Right lobe of liver (tissue), 6 donors: Measurements from ENCODE around the gene EDDM3A. TPM values are rescaled to one million over a fixed set of nuclear protein-coding genes. Genes with fewer than 3 reads are reported as not detected.
"Not testable (repeated sequence)": the region's sequence is repeated elsewhere in the genome, so short reads cannot be mapped to it uniquely, and the experiment has no call there.

Experiments used
- ATAC-seq, 4 donors: fragments of 200-7000 bp; cut with Tn5 transposase; one replicate each; pipeline ENCODE4 v1.9.1; 2020; ENCODE audit warnings: mild to moderate bottlenecking in 4 of 4, moderate library complexity in 4 of 4
- DNase-seq, 3 donors: peaks; one replicate each; pipeline ENCODE4 v3.0.0-alpha.2; 2020
- H3K27ac ChIP-seq, 3 donors: fragments of 200-600 bp; one replicate each; pipeline ENCODE4 v1.8.0; 2022
- H3K27me3 ChIP-seq, 2 donors: fragments of 200-600 bp; one replicate each; pipeline ENCODE4 v1.8.0; 2022
- H3K36me3 ChIP-seq, 4 donors: fragments of 200-600 bp; sonication (generic) in 1 of 4; one replicate each; pipeline versions ENCODE4 v1.5.1 to v1.8.0; 2017 to 2022; ENCODE audit warnings: control low read depth in 1 of 4
- H3K4me1 ChIP-seq, 4 donors: fragments of 200-600 bp; sonication (generic) in 1 of 4; one replicate each; pipeline versions ENCODE4 v1.5.1 to v1.8.0; 2017 to 2022; ENCODE audit warnings: control low read depth in 1 of 4
- H3K4me3 ChIP-seq, 3 donors: fragments of 200-600 bp; one replicate each; pipeline ENCODE4 v1.8.0; 2022
- H3K9me3 ChIP-seq, 4 donors: fragments of 200-600 bp; sonication (generic) in 1 of 4; one replicate each; pipeline versions ENCODE4 v1.5.1 to v1.8.0; 2017 to 2022; ENCODE audit warnings: control low read depth in 1 of 4
- CTCF ChIP-seq, 4 donors: fragments of 200-600 bp in 3 of 4; fragments of 450-650 bp in 1 of 4; IDR thresholded peaks; one replicate each; pipeline versions ENCODE4 v1.5.1 to v1.8.0; 2016 to 2022; ENCODE audit warnings: antibody characterized with exemption in 4 of 4, mild to moderate bottlenecking in 2 of 4
- POLR2A ChIP-seq: fragments of 450-650 bp; IDR thresholded peaks from one replicate; pipeline ENCODE4 v1.6.1; 2017; ENCODE audit warnings: antibody characterized with exemption, mild to moderate bottlenecking
- WGBS: methylation state at CpG from one replicate; pipeline ENCODE4 v1.1.6; 2018; ENCODE audit warnings: low coverage, low lambda C conversion rate; ENCODE audit not compliant: insufficient coverage; ENCODE audit errors: missing lambda C conversion rate; 5-methylcytosine and 5-hydroxymethylcytosine counted together
- intact Hi-C, 2 donors: fragments of 100-400 bp; cut with DNase I; formaldehyde crosslinking; loops; one replicate each; pipeline versions ENCODE4 v1.11.2 to v1.14.1; 2022
- total RNA-seq, 6 experiments: library from RNA; depleted of rRNA in 2 of 6; stranded (reverse); fragments of >200 nt in 2 of 6; fragmentation: NEBNext Ultra II Directional in 3 of 6; extraction: Animal tissue kit (Norgen Biotek cat#: 25700) in 3 of 6; gene quantifications; one replicate each; pipeline versions ENCODE4 v1.1.0 to v1.2.4, GENCODE V29; 2016 to 2023
- donor health status: DM: no; HTN: yes; CAD: no.
- donor health status: DM: no; HTN: no; CAD: no.
- donor health status: DM: no; HTN: no; CAD: no.
- donor health status: DM: no; HTN: yes; CAD: no.
- donor health status: DM: no; HTN: yes; CAD: no.

Gene EDDM3A
- total RNA-seq, 6 experiments from 2014 or later, result not detected

GRCh38 chr14:20720741-20721140, 24.9 kb upstream of the EDDM3A start:
- Histone ChIP-seq H3K36me3 (no peaks in the 10 kb centered on the region), H3K4me1 (no peaks in the 10 kb centered on the region), H3K27me3 (no peaks in the 10 kb centered on the region), H3K4me3 (no peak overlapping the region), H3K27ac (no peak overlapping the region), H3K9me3 (no peaks in the 10 kb centered on the region)
- ATAC-seq (no peak), DNase-seq (no peak)
- TF ChIP-seq CTCF (IDR thresholded peaks at IDR 0.05) (no peak), POLR2A (no peak)
- intact Hi-C loops, result no loop called here
- WGBS, result 53% methylated on average over 5 of the region's 6 CpGs

GRCh38 chr14:20722016-20722415, 23.7 kb upstream of the EDDM3A start:
- intact Hi-C loops, result no loop called here
- no peak for DNase-seq
- H3K27me3 ChIP-seq, result no peaks in the 10 kb centered on the region
- ATAC-seq, result no peak
- H3K27ac ChIP-seq, result no peak overlapping the region
- WGBS, result 78% methylated on average over 4 of the region's 12 CpGs
- H3K4me1 ChIP-seq, result no peaks in the 10 kb centered on the region
- H3K4me3 ChIP-seq, result no peak overlapping the region
- H3K9me3 ChIP-seq, result no peaks in the 10 kb centered on the region
- no peaks in the 10 kb centered on the region for H3K36me3 ChIP-seq
- TF ChIP-seq CTCF (IDR thresholded peaks at IDR 0.05) (no peak), POLR2A (no peak)

- no peak overlapping the region for H3K4me3 ChIP-seq
- H3K27ac ChIP-seq, result no peak overlapping the region
- no peaks in the 10 kb centered on the region for H3K36me3 ChIP-seq
- whole genome bisulfite sequencing, result 43% methylated on average over 1 of the region's 28 CpGs
- H3K9me3 ChIP-seq, result no peaks in the 10 kb centered on the region
- ATAC-seq (peak in 1 of 4 donors; percentile 52), DNase-seq (no peak)
- H3K27me3 ChIP-seq, result no peaks in the 10 kb centered on the region
- no peak for TF ChIP-seq POLR2A
- TF ChIP-seq CTCF (IDR thresholded peaks at IDR 0.05), result no peak
- no peaks in the 10 kb centered on the region for H3K4me1 ChIP-seq
- intact Hi-C loops, result no loop called here
Measured at GRCh38 chr14:20723488-20723887, 22.2 kb upstream of the EDDM3A start.

GRCh38 chr14:20726121-20726520, 19.6 kb upstream of the EDDM3A start:
- H3K9me3 ChIP-seq, H3K4me1 ChIP-seq, H3K4me3 ChIP-seq, H3K36me3 ChIP-seq, DNase-seq, intact Hi-C loops, H3K27ac ChIP-seq, H3K27me3 ChIP-seq, ATAC-seq: not testable (repeated sequence)
- WGBS, result 73% methylated on average over 3 of the region's 3 CpGs

GRCh38 chr14:20726531-20726930, 19.2 kb upstream of the EDDM3A start:
- DNase-seq, result no peak
- no peak for ATAC-seq
- TF ChIP-seq CTCF (IDR thresholded peaks at IDR 0.05) (no peak), POLR2A (no peak)
- WGBS, result 85% methylated on average over 1 of the region's 1 CpG
- Histone ChIP-seq H3K27ac (no peak overlapping the region), H3K4me1 (no peaks in the 10 kb centered on the region), H3K36me3 (no peaks in the 10 kb centered on the region), H3K9me3 (no peaks in the 10 kb centered on the region), H3K27me3 (no peaks in the 10 kb centered on the region), H3K4me3 (no peak overlapping the region)
- intact Hi-C loops, result no loop called here
